Fibroblast of the conjunctiva (primary cell): ENCODE results near the gene HLA-C.
A peak's percentile ranks its signal among the peaks of the same experiment; 100 is the strongest.
"Not testable (repeated sequence)": the region's sequence is repeated elsewhere in the genome, so short reads cannot be mapped to it uniquely, and the experiment has no call there.

Experiments used
- DNase-seq: peaks from one replicate; pipeline ENCODE4 v3.0.0-alpha.2; 2010; ENCODE audit warnings: low read depth

Gene HLA-C

DNA sequence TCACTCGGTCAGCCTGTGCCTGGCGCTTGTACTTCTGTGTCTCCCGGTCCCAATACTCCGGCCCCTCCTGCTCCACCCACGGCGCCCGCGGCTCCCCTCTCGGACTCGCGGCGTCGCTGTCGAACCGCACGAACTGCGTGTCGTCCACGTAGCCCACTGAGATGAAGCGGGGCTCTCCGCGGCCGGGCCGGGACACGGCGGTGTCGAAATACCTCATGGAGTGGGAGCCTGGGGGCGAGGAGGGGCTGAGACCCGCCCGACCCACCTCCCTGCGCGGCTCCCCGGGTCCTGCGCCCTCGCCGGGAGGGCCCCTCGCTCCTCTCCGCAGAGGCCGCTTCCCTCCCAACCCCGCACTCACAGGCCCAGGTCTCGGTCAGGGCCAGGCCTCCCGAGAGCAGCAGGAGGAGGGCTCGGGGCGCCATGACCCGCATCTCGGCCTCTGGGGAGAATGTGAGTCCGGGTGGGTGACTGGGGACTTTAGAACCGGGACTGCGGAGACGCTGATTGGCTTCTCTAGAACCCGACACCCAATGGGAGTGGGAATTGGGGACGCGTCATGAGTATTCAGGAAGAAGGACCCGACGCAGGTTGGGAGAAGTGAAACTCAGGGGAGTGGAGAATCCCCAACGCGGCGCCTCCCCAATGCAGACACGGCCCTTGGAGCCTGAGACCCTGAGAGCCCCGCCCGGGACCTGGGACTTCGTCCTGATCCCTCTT, at the start of gene HLA-C:
Gene HLA-C, minus strand, starts transcription at position 452 of the 717 bp plus-strand sequence. Its CDS starts 21 bp downstream, at position 431.
- DNase-seq, result peak; percentile 90

DNA sequence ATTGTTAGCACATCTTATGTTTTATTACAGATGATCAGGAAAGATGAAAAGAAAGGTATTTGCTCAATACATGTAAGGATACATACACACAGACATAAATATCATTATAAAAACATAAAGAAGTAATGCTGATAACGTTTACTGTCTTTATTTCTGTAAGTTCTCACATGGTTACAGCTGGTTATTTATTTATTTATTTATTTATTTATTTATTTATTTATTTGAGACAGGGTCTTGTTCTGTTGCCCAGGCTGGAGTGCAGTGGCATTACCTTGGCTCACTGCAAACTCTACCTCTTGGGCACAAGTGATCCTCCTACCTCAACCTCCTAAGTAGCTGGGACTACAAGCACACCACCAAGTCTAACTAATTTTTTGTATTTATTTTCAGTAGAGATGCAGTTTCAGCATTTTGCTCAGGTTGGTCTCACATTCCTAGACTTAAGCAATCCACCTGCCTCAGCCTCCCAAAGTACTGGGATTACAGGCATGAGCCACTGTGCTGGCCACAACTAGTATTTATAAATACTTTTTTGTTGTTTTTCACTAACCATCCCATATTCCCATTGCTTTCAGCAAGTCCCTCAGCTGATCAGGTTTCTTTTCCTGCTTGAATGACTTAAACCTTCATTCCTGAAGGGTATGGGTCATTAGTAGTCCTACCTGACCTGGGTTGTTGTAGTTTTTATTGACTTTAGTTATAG, 49.3 kb upstream of the HLA-C start:
- DNase-seq, result no peak

DNA sequence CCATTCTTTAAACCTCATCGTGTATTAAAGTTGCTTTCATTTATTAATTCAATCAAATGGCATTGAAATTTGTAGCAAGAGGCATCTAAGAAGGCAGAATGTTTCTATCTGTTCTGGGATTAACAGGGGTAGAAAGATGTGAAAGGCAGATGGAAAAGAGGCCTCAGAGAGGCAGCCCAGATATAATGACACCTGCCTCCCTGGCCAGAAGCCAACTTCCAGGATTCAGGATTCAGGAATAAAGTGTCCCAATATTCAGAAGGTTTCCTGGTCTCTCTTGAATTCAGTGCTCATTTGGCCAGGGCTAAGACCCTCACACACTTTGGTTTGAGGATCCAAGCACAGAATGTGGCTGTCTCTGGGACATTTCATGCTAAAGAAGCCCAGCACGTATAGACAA, 45.1 kb upstream of the HLA-C start:
- no peak for DNase-seq

DNA sequence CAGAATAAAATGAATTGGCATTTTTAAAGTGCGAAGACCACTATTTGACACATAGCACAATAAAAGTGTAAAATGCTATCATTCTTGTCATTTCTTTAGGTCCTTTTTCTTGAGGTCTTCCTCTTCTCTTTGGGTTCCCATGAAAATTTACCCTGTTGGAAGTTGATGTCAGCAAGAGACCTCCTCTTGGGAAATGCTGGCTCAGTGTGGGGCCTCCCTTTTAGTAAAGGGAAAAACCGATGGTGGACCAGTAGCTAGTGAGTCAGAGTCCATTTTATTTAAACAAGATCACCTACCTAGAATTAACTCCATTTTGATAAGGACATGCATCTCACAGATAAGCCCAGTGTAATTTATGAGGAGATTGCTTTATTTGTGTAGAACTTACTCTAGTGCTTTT, 37.7 kb upstream of the HLA-C start:
- DNase-seq, result no peak

DNA sequence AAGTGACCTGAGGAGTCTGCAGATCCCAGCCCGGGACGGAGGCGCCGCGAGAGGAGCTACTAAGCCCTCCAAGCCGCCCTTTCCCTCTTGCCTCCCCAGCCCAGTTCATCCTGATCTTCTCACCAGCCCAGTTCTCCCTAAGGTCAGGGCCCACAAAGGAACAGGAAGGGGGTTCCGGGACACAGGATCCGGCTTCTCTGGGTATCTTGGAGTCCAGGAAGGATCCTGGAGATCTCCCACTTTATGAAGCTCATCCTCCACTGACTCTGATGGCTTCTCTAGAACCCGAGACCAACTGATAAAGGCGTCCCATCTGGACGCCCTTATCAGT, 36.9 kb upstream of the HLA-C start:
- no peak for DNase-seq

DNA sequence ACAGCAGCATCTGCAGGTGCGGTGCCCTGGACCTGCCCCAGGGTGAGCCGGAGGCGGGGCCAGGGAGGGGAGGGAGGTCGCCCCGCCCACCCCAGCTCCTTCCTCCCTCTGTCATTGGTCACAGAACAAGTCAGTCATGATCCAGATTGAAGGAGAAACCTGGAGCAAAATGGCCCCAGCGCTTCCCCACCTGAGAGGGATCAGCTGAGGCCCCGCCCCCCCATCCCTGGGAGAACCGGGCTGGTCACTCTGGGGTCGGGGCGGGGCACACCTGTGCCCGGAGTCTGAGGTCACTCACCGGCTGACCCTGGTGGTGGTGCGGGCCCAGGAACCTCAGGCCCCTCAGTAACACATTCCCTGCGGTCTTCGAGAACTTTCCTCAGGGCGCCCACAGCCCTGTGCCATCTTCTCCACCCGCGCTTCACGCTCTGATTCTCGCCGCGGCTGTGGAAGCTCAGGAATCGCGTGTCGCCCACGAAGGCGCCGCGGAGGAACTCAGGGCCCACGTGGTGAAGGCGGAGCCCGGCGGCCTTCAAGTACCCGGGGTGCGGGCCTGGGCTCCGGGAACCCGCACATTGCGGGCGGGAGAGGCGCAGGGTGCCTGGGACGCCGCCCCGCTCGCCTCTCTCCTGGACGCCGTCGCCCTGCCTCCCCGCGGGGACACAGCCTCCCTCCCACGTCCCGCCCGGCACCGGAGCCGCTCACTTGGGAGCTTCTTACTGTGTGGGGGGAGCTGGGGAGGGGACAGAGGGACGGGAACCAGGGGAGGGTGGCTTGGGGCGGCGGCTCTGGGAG, 36.4 kb upstream of the HLA-C start:
- DNase-seq, result no peak

DNA sequence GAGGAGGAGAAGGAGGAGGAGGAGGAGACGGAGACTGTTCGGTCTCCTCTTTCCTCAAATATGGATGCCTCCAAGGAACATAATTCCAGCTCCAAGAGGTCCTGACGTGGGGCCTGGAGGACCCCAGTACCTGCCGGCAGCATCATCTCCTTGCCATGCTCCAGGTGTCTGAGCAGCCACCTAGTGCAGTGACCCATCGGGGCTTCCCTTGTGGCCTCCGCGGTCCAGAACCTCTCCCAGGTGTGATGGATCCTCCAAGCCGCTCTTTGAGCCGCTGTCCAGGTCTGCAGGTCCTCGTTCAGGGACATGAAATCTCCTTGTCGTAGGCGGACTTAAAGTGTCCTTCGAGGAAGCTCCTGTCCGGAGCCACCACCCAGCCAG, 35.8 kb upstream of the HLA-C start:
- no peak for DNase-seq

GRCh38 chr6:31305703-31306219, 33.9 kb upstream of the HLA-C start:
- DNase-seq, result no peak

DNA sequence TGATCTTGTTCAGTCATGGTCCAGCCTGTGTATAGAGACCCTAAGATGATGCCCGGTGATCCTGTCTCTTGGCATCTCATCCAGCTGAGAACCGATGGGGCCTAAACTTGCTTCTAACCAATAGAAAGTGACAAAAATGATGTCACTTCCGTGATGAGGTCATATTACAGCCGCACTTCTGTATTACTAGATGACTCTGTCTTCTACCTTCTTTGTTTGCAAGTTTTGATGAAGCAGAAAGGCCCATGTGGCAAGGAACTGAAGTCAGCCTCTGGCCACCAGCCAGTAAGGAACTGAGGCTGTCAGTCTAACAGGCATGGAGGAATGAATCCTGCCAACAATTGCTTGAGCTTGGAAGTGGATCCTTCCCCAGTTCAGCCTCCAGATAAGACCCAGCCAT, 32.8 kb upstream of the HLA-C start:
- DNase-seq, result no peak

GRCh38 chr6:31300797-31301196, 28.9 kb upstream of the HLA-C start:
- DNase-seq, result no peak

- DNase-seq, result no peak
These were observed 28.1 kb upstream of the HLA-C start for GRCh38 chr6:31299947-31300346.

DNA sequence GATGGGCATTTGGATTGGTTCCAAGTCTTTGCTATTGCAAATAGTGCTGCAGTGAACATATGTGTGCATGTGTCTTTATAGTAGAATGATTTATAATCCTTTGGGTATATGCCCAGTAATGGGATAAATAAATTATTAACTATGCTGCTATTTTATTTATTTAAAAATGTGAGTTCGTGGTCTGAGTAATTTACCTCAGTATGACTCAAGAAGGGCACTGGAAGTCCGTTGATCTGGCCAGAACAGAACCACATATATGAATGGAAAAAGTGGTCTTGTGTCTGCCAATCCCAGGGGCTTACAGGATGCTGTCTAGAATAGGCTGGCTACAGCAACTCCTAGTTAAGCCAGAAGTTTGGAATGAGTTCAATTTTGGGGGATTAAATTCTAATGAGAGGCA, 27.6 kb upstream of the HLA-C start:
- no peak for DNase-seq

GRCh38 chr6:31294056-31294455, 22.2 kb upstream of the HLA-C start:
- DNase-seq, result no peak

DNA sequence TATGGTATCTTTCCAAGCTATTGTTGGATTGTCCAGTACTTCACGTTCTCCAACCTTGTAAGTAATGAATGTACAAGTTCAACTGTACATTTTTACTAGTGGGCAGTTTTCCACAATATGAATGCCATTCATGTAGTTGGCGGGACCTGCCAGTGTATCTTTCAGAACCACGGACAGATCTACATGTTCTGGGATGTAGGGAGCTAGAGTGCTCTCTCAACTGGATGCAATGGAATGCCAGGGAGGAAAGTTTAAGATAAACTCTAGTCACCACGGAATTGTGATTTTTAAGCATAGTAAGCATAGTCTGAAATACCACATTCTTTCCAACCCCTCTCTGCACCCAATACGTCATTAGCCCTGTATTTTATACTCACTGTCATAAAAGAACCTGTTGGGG, 21.5 kb upstream of the HLA-C start:
- no peak for DNase-seq

DNA sequence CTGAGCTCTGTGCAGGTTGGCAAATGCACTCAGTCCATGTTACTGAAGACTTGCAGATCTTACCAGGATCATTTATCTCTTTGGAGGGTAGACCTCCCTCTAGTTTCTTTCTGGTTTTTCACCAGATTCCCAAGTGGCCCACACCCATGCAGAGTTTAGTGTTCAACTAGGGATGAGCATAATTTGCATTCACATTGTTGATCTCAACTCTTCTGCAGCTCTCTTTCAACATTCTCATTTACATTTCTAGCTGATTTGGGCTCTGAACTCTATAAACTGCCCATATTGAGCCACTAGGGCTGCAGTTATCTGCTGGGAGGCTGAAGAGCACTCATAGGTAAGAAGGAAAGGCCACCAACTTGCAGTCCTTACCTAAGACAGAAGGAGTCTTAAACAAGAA, 17.9 kb upstream of the HLA-C start:
- DNase-seq, result no peak

DNA sequence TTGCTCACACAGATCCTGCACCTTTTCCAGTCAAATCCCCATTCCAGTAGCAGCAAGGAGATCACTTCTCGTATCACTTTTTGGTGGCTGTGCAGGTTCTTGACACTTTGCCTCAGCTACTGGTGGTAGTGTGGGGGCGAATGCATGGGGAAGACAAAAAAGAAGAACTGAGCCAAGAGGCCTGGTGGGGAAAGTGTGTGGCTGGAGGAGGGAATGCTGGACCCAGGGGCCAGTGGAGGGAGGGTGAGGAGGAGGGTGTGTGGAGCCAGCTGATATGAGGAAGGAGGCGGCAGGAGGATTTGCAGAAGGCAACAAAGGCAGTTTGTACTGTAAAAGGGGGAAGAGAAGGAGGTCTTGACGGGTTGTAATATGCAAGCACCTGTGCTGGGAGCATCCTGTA, 15.7 kb upstream of the HLA-C start:
- no peak for DNase-seq

GRCh38 chr6:31285982-31286381, 14.1 kb upstream of the HLA-C start:
- DNase-seq, result no peak

GRCh38 chr6:31285486-31285885, 13.6 kb upstream of the HLA-C start:
- DNase-seq, result no peak

DNA sequence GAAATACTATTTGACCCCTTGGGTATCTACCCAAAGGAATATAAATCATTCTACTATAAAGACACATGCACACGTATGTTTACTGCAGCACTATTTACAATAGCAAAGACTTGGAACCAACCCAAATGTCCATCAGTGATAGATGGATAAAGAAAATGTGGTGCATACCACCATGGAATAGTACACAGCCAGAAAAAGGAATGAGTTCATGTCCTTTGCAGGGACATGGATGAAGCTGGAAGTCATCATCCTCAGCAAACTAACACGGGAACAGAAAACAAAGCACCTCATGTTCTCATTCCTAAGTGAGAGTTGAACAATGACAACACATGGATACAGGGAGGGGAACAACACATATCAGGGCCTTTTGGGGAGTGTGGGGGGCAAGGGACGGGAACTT, 7.8 kb upstream of the HLA-C start:
- not testable (repeated sequence) for DNase-seq

DNA sequence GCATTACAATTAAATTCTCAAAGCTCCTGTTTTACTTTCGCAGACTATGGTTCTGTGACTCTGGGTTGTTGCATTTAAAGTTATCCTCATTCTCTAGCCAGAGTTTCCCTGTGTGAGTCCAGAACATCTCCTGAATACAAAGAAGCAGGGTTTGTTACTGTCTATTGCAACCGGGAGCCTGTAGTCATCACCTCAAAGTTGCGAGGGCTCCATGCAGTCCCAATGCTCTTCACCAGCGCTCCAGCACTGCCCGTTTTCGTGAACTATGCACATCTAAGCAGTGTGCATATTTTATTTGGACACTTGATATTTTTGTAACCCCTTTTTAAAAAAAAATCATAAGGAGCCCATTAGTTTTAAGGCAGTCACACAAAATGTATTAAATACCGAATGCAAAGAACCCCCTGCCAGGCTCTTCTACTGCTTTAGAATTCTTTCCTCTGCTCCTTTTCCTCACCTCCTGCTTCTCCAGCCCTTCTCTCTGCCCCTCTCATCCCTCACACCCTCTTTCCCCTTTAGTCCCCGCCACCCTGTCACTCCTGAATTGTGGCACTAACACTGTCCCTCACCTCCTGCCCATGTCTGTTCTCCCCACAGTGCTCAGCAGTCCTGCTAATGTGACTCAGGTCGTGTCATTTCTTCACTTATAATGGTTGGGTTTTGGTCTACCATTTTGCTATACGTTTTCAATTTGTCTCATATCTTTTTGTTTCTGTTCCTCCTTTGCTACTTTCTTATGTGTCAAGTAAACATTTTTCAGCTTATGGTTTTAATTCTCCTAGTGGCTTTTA, 1.1 kb upstream of the HLA-C start:
- DNase-seq, result no peak

DNA sequence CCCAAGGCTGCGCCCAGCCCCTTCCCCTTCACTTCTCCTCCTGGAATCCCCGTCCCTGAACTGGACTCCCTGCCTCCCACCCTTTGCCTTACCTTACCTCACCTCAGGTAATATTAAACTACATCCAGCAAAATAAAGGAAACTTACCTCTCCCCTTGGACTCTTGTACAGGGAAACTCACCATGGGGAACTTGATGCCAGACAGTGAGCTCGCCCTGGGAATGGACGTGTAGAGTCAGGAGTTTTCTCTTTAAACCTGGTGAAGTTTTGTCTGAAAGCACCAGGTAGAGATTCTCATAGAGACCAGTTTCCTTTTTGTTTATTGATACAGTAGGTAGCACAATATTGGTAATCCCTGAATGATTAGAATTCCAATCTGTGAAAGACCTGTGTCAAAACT, 544 bp upstream of the HLA-C start:
- DNase-seq, result no peak
